ENCODE results near the gene TPRG1L. TPM values are rescaled to one million over a fixed set of nuclear protein-coding genes. Genes with fewer than 3 reads are reported as not detected.
A peak's percentile ranks its signal among the peaks of the same experiment; 100 is the strongest.

TPRG1L gene
- total RNA-seq, 4 donors from 2014 or later, result 27.9 to 44.7 (median 33.2) TPM

DNA sequence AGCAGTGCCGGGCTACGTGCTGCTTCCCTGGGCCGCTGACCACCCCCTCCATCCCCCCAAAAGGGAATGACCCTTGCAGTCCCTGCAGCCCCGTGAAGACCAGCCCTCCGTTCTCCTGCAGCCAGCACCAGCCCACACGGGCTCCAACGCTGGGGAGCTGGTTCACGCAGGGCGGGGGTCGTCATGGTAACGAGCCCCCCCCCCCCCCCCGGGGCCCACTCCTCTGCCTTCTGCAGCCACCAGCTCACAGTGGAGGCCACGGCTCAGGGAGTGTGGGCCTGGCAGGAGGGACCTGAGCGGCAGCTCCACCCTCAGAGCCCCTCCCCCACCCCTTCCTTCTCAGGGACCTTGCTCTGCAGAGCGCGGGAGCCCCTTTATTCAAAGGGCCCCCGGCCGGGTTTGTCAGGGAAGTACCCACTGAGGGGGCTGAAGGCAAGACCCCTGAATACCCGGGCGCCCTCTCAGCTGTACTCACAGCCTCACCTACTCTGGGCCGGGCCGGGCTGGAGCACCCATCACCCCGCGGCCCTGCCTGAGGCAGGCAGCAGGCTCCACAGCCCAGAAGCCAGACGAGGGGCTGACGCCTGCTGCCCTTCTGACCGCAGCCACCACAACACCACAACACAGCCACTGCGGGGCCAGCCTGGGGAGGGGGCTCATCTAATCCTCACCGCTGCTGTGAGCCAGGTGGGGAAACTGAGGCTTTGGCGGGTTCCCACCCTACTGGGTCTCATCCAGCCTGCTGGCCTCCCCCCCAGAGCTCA lies 26.1 kb upstream of the TPRG1L start:
- H3K27ac ChIP-seq, result no peak overlapping the region
- H3K27me3 ChIP-seq, result peaks cover 0 to 21% (median 0%) of the 10 kb centered on the region in 4 donors
- WGBS, 2 donors, result 27% methylated on average over 3 of the region's 30 CpGs; no CpG with 5 or more reads in 1 of the 2 donors
- peak overlapping the region in 1 of 4 donors; percentile 41 for H3K4me3 ChIP-seq
- intact Hi-C loops (cut with DNase I), result no loop called here
- H3K9me3 ChIP-seq, result no peaks in the 10 kb centered on the region
- TF ChIP-seq, protein P1, sequence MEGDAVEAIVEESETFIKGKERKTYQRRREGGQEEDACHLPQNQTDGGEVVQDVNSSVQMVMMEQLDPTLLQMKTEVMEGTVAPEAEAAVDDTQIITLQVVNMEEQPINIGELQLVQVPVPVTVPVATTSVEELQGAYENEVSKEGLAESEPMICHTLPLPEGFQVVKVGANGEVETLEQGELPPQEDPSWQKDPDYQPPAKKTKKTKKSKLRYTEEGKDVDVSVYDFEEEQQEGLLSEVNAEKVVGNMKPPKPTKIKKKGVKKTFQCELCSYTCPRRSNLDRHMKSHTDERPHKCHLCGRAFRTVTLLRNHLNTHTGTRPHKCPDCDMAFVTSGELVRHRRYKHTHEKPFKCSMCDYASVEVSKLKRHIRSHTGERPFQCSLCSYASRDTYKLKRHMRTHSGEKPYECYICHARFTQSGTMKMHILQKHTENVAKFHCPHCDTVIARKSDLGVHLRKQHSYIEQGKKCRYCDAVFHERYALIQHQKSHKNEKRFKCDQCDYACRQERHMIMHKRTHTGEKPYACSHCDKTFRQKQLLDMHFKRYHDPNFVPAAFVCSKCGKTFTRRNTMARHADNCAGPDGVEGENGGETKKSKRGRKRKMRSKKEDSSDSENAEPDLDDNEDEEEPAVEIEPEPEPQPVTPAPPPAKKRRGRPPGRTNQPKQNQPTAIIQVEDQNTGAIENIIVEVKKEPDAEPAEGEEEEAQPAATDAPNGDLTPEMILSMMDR (IDR thresholded peaks at IDR 0.05), result no peak
- TF ChIP-seq POLR2A (IDR thresholded peaks at IDR 0.05), result no peak
- H3K4me1 ChIP-seq, result peaks cover 17 to 26% (median 21%) of the 10 kb centered on the region in 3 donors
- H3K36me3 ChIP-seq, result no peaks in the 10 kb centered on the region
- DNase-seq, result no peak

DNA sequence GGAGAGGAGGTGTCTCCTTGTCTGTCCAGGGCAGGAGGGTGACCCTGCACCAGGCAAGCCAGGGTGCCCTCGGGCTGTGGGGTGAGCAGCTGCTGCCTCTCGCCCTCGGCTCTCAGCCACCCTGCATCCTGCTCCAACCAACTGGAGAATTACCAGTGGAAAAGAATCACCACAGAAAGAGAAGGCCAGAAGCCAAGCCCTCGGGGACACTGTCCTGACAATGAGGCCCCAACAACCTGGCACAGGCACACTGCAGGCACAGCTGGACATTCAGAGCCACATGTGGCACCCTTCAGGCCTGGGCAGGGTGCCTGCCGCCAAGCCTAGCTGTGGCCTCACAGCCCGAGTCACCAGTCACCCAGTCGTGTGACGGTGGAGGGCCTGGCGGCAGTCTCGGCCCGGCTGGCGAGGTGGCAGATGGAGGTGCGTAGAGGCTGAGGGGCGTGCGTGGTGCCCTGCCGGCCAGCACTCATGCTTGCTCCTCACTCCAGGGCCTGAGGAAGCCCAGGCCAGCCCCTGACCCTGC lies 25.5 kb upstream of the TPRG1L start:
- Histone ChIP-seq H3K4me1 (peaks cover 17 to 26% (median 21%) of the 10 kb centered on the region in 3 donors), H3K9me3 (no peaks in the 10 kb centered on the region), H3K36me3 (no peaks in the 10 kb centered on the region), H3K27me3 (peaks cover 0 to 26% (median 0%) of the 10 kb centered on the region in 4 donors), H3K4me3 (no peak overlapping the region), H3K27ac (no peak overlapping the region)
- TF ChIP-seq, protein P1 (IDR thresholded peaks at IDR 0.05), result no peak
- TF ChIP-seq POLR2A (IDR thresholded peaks at IDR 0.05), result no peak
- no peak for DNase-seq
- 74 to 76% methylated on average over 3 to 6 of the region's 16 CpGs for WGBS, 2 donors
- intact Hi-C loops (cut with DNase I), result no loop called here

DNA sequence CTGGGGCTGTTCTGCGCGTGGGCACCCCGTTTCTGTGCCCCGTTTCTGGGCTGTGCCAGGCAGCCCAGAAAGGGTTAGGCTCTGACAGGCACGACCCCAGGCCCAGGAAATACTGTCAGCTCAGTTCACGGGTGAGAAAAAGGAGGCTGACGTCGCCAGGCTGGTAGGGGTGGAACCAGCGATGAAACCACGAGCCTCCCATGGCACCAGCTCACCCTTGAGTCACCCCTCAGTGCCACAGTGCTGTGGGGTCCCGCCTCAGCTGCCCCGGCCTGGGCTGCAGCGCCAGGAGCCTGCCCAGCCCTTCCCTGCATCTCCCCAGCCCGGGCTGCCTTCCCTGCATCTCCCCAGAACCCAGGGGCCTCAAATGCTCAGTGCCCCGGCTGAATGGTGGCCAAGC lies 25.0 kb upstream of the TPRG1L start:
- whole genome bisulfite sequencing, 2 donors, result 82% methylated on average over 3 of the region's 15 CpGs; no CpG with 5 or more reads in 1 of the 2 donors
- DNase-seq, result no peak
- no peak overlapping the region for H3K4me3 ChIP-seq
- intact Hi-C loops (cut with DNase I), result no loop called here
- H3K4me1 ChIP-seq, result peaks cover 17 to 26% (median 21%) of the 10 kb centered on the region in 3 donors
- no peaks in the 10 kb centered on the region for H3K9me3 ChIP-seq
- no peak for TF ChIP-seq POLR2A (IDR thresholded peaks at IDR 0.05)
- TF ChIP-seq, protein P1 (IDR thresholded peaks at IDR 0.05), result no peak
- H3K36me3 ChIP-seq, result no peaks in the 10 kb centered on the region
- H3K27ac ChIP-seq, result no peak overlapping the region
- H3K27me3 ChIP-seq, result peaks cover 0 to 26% (median 0%) of the 10 kb centered on the region in 4 donors

DNA sequence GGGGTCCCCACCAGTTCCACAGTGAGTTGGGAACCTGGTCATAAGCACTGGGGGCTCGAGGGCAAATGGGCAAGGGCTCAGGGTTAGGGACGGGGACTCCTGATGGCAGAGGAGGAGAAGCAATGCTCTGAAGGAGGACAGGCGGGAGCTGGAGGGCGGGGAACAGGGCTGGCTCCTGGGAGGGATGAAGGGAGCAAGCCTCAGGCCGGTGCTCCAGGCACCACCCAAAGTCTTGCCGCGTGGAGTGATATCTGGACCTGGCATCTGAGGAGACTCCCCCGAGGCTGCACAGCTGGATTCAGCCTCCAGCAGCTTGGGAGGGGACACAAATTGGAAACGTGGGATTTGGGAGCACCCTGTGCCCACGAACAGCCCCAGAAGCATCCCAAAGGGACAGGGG lies 24.5 kb upstream of the TPRG1L start:
- DNase-seq, result no peak
- WGBS, 2 donors, result 74 to 79% methylated on average over 5 to 8 of the region's 10 CpGs
- H3K27me3 ChIP-seq, result peaks cover 0 to 26% (median 0%) of the 10 kb centered on the region in 4 donors
- H3K9me3 ChIP-seq, result no peaks in the 10 kb centered on the region
- TF ChIP-seq, protein P1 (IDR thresholded peaks at IDR 0.05), result no peak
- no peak for TF ChIP-seq POLR2A (IDR thresholded peaks at IDR 0.05)
- H3K36me3 ChIP-seq, result no peaks in the 10 kb centered on the region
- peaks cover 17 to 26% (median 21%) of the 10 kb centered on the region in 3 donors for H3K4me1 ChIP-seq
- no peak overlapping the region for H3K27ac ChIP-seq
- H3K4me3 ChIP-seq, result no peak overlapping the region
- intact Hi-C loops (cut with DNase I), result no loop called here

DNA sequence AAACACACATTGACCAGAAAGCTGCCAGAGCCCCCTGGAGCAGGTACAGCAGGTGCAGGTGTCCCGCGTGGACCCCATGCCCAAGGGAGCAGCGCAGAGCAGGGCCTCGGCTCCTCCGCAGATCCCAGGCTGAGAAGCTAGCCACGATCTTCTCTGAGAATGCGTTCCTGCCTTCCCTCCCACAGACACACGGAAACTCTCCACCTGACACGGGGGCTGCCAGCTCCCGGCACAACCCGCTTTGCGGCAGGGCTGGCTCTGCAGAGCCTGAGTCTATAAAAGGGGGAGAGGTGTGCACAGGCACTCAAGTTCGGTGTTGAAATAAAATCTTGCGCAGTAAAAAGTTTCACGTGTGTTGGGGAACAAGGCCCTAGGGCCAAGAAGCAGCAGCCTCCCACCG lies 23.1 kb upstream of the TPRG1L start:
- no peak for DNase-seq
- intact Hi-C loops (cut with DNase I), result no loop called here
- no peak overlapping the region for H3K4me3 ChIP-seq
- no peak overlapping the region for H3K27ac ChIP-seq
- H3K27me3 ChIP-seq, result peaks cover 0 to 39% (median 0%) of the 10 kb centered on the region in 4 donors
- H3K4me1 ChIP-seq, result peaks cover 17 to 25% (median 21%) of the 10 kb centered on the region in 3 donors
- TF ChIP-seq, protein P1 (IDR thresholded peaks at IDR 0.05), result no peak
- no peak for TF ChIP-seq POLR2A (IDR thresholded peaks at IDR 0.05)
- no peaks in the 10 kb centered on the region for H3K9me3 ChIP-seq
- no peaks in the 10 kb centered on the region for H3K36me3 ChIP-seq
- WGBS, 2 donors, result 57 to 76% methylated on average over 2 to 3 of the region's 16 CpGs

Data from esophagus squamous epithelium (tissue), 5 donors.